ENCODE results near the gene CHST4. TPM values are rescaled to one million over a fixed set of nuclear protein-coding genes. Genes with fewer than 3 reads are reported as not detected.
A peak's percentile ranks its signal among the peaks of the same experiment; 100 is the strongest.

CHST4 gene
- polyA plus RNA-seq, 2 of the 4 experiments (the other 2 are of a cell fraction): 0.04 to 0.08 TPM

DNA sequence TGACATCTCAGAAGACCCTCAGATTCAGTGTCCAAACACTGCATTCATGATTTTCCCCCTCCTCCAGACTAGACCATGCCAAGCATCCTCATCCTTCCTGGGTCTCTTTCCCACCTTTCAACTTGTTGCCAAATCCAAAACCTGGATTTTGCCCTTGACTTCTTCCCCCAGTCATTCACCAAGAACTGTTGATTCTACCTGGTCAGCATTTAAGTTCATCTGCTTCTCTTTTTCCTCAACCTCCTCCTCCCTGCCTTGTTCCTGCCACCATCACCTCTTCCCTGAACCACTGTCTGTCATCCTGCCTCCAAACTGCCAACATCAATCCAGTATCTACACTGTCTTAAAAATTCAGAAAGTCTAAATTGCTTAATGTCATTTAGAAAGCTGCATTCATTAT is 20.9 kb downstream of the CHST4 start:
- FAIRE-seq (no peak), ATAC-seq (no peak), DNase-seq (ENCODE audit: low read depth in 1 of 2, low spot score in 1 of 2) (no peak)
- H3K4me3 ChIP-seq: no peak overlapping the region
- TF ChIP-seq FOSB (CRISPR knock-in tag; IDR thresholded peaks at IDR 0.05) (no peak), MAFK (IDR thresholded peaks at IDR 0.05; ENCODE audit: partially characterized antibody) (peak; percentile 28)
- H3K4me1 ChIP-seq: no peaks in the 10 kb centered on the region
- POLR2A ChIA-PET: no interaction called here
- no peaks in the 10 kb centered on the region for H3K9me3 ChIP-seq
- H3K4me2 ChIP-seq: no peak overlapping the region
- CTCF ChIA-PET: no interaction called here
- H3K27ac ChIP-seq: no peak overlapping the region

DNA sequence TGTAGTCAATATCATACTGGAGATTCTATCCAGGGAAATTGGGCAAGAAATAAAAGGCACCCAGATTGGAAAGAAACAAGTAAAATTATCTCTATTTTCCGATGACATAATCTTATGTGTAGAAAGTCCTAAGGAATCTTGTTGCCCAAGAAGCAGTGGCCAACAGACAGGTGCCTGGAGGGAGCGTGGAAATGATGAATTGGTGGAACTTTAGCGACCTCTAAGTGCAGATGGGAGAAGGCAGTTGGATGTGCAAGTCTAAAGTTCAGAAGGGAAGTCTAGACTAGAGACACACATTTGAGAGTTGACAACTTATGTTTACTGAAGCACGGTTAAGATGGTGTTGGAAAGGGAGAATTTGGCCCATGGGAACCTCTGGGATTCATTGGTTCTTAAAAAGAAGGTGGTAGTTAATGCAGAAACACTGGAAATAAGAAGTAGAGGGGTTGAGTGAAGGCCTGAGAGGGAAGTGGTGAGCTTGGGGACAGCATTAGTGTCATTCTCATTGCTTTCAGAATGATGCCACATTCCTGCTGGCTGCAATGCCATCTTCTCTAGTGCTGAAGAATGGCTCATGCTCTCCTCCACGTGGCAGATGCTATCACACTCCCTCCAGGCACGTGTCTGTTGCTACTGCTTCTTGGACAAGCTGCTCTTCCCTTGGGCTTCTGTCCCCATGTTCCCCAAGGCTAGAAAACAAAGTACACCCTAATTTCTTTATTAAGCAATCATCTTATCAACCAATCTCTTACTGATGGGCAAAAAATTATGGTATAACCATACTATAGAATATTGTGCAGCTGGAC is 26.7 kb downstream of the CHST4 start:
- Histone ChIP-seq H3K4me2 (no peak overlapping the region), H3K27ac (no peak overlapping the region), H3K9me3 (no peaks in the 10 kb centered on the region), H3K4me1 (no peaks in the 10 kb centered on the region), H3K4me3 (no peak overlapping the region)
- POLR2A ChIA-PET: no interaction called here
- WGBS (ENCODE audit: missing lambda C conversion rate): 8% methylated on average over 6 of the region's 6 CpGs
- FAIRE-seq (no peak), DNase-seq (ENCODE audit: low read depth in 1 of 2, low spot score in 1 of 2) (peak in 1 of 2 experiments; percentile 42), ATAC-seq (peak; percentile 70 to 80; a peak in 5 of 6 replicates)
- CTCF ChIA-PET: interaction anchor here (1.0 to 1.6 kb wide), 4 partner anchors 11 to 26 kb away, joined by 3 to 7 read pairs (median 6); partner anchors contain the start of gene CHST4
- TF ChIP-seq TFCP2L1 (CRISPR knock-in tag; IDR thresholded peaks at IDR 0.05) (no peak), RAD21 (conservative IDR thresholded peaks at IDR 0.05 in 1 of 2, IDR thresholded peaks at IDR 0.05 in 1 of 2) (peak in 1 of 2 experiments; percentile 21; a peak in 1 of 5 replicates), CHD4 (IDR thresholded peaks at IDR 0.05; ENCODE audit: borderline replicate concordance) (no peak)

DNA sequence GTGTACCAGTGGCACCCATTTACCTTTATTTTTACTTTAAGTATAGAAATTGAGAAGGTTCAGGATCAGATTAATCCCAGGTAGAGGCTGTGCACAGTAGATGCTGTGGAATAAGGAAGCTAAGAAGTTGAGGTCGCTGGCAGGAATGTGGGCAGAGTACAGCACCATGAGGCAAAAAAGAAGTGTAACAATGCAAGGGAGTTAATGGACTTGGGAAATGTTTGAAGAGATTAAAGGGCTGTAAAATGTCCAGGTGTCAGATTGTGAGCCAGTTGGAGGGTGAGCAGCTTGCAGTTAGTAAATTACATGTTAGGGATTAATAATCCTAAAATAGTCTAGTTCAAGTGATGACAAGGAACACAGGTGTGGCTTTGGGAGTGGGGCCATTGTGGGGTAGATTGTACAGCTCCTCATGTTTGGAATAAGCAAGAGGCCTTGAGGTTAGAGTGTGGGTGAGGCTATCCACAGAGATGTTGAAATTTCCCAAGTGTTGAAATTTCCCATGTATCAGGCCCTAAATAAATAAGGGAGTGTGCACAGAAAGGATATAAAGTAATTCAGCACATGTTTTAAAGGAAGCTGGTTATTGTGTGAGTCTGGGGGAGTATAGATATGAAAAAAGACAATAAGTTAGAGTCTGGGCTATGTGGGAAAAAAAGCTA is 29.1 kb downstream of the CHST4 start:
- no peak overlapping the region for H3K4me3 ChIP-seq
- ATAC-seq: no peak
- H3K27ac ChIP-seq: no peak overlapping the region
- FAIRE-seq: no peak
- peak in 1 of 2 experiments; percentile 10 for DNase-seq (ENCODE audit: low read depth in 1 of 2, low spot score in 1 of 2)
- 32% methylated on average over 1 of the region's 1 CpG for WGBS (ENCODE audit: missing lambda C conversion rate)
- TF ChIP-seq NFE2L2 (conservative IDR thresholded peaks at IDR 0.05; ENCODE audit: low read length): no peak
- no peak for TF ChIP-seq MYC (IDR thresholded peaks at IDR 0.05; ENCODE audit: borderline replicate concordance, low read length)
- no peak for TF ChIP-seq ZNF302 (CRISPR knock-in tag; IDR thresholded peaks at IDR 0.05)
- TF ChIP-seq, protein P1, sequence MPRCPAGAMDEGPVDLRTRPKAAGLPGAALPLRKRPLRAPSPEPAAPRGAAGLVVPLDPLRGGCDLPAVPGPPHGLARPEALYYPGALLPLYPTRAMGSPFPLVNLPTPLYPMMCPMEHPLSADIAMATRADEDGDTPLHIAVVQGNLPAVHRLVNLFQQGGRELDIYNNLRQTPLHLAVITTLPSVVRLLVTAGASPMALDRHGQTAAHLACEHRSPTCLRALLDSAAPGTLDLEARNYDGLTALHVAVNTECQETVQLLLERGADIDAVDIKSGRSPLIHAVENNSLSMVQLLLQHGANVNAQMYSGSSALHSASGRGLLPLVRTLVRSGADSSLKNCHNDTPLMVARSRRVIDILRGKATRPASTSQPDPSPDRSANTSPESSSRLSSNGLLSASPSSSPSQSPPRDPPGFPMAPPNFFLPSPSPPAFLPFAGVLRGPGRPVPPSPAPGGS (IDR thresholded peaks at IDR 0.05): no peak
- TF ChIP-seq, protein P2, sequence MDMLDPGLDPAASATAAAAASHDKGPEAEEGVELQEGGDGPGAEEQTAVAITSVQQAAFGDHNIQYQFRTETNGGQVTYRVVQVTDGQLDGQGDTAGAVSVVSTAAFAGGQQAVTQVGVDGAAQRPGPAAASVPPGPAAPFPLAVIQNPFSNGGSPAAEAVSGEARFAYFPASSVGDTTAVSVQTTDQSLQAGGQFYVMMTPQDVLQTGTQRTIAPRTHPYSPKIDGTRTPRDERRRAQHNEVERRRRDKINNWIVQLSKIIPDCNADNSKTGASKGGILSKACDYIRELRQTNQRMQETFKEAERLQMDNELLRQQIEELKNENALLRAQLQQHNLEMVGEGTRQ (IDR thresholded peaks at IDR 0.05): no peak
- no peak for TF ChIP-seq FOXS1 (CRISPR knock-in tag; IDR thresholded peaks at IDR 0.05)
- no peak for TF ChIP-seq NR3C1 (IDR thresholded peaks at IDR 0.05)
- no peak for TF ChIP-seq GATA3 (IDR thresholded peaks at IDR 0.05; ENCODE audit: borderline replicate concordance)
- no peak for TF ChIP-seq HOXA7 (CRISPR knock-in tag; IDR thresholded peaks at IDR 0.05)
- TF ChIP-seq PHF8 (IDR thresholded peaks at IDR 0.05; ENCODE audit: borderline replicate concordance, low read depth): no peak
- TF ChIP-seq NPAS2 (CRISPR knock-in tag; IDR thresholded peaks at IDR 0.05; ENCODE audit: borderline replicate concordance): no peak
- no peak for TF ChIP-seq FOSB (CRISPR knock-in tag; IDR thresholded peaks at IDR 0.05)
- TF ChIP-seq, protein P3, sequence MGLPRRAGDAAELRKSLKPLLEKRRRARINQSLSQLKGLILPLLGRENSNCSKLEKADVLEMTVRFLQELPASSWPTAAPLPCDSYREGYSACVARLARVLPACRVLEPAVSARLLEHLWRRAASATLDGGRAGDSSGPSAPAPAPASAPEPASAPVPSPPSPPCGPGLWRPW (IDR thresholded peaks at IDR 0.05): no peak
- no peak for TF ChIP-seq HDAC2 (IDR thresholded peaks at IDR 0.05)
- TF ChIP-seq ESRRA (IDR thresholded peaks at IDR 0.05; ENCODE audit: borderline replicate concordance, low read length): no peak
- TF ChIP-seq, protein P4, sequence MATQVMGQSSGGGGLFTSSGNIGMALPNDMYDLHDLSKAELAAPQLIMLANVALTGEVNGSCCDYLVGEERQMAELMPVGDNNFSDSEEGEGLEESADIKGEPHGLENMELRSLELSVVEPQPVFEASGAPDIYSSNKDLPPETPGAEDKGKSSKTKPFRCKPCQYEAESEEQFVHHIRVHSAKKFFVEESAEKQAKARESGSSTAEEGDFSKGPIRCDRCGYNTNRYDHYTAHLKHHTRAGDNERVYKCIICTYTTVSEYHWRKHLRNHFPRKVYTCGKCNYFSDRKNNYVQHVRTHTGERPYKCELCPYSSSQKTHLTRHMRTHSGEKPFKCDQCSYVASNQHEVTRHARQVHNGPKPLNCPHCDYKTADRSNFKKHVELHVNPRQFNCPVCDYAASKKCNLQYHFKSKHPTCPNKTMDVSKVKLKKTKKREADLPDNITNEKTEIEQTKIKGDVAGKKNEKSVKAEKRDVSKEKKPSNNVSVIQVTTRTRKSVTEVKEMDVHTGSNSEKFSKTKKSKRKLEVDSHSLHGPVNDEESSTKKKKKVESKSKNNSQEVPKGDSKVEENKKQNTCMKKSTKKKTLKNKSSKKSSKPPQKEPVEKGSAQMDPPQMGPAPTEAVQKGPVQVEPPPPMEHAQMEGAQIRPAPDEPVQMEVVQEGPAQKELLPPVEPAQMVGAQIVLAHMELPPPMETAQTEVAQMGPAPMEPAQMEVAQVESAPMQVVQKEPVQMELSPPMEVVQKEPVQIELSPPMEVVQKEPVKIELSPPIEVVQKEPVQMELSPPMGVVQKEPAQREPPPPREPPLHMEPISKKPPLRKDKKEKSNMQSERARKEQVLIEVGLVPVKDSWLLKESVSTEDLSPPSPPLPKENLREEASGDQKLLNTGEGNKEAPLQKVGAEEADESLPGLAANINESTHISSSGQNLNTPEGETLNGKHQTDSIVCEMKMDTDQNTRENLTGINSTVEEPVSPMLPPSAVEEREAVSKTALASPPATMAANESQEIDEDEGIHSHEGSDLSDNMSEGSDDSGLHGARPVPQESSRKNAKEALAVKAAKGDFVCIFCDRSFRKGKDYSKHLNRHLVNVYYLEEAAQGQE (IDR thresholded peaks at IDR 0.05): no peak
- TF ChIP-seq RCOR1 (IDR thresholded peaks at IDR 0.05; ENCODE audit: low read depth, low read length): no peak
- TF ChIP-seq, protein P5, sequence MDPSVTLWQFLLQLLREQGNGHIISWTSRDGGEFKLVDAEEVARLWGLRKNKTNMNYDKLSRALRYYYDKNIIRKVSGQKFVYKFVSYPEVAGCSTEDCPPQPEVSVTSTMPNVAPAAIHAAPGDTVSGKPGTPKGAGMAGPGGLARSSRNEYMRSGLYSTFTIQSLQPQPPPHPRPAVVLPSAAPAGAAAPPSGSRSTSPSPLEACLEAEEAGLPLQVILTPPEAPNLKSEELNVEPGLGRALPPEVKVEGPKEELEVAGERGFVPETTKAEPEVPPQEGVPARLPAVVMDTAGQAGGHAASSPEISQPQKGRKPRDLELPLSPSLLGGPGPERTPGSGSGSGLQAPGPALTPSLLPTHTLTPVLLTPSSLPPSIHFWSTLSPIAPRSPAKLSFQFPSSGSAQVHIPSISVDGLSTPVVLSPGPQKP (IDR thresholded peaks at IDR 0.05; ENCODE audit: low read depth, low read length): no peak
- TF ChIP-seq BHLHE40 (IDR thresholded peaks at IDR 0.05; ENCODE audit: low read depth, low read length): no peak
- no peak overlapping the region for H3K4me2 ChIP-seq
- H3K4me1 ChIP-seq: no peaks in the 10 kb centered on the region
- CTCF ChIA-PET: interaction anchor here (1.5 to 2.1 kb wide), 2 partner anchors 10 to 56 kb away, joined by 6 to 9 read pairs; no protein-coding TSS in a partner anchor
- no peaks in the 10 kb centered on the region for H3K9me3 ChIP-seq
- POLR2A ChIA-PET: interaction anchor here (1.0 kb wide), 1 partner anchor 9 kb away, joined by 4 read pairs; no protein-coding TSS in a partner anchor

Measured in A549 (cell line).